Suprapubic skin (tissue), 4 donors: Measurements from ENCODE around the gene ANO3.

Source experiments
- CTCF ChIP-seq, 2 donors: fragments of 200-600 bp in 1 of 2; fragments of 450-650 bp in 1 of 2; sonication (generic) in 1 of 2; IDR thresholded peaks; one replicate each; pipeline ENCODE4 v1.5.1; 2016 to 2019; ENCODE audit warnings: antibody characterized with exemption in 2 of 2, mild to moderate bottlenecking in 1 of 2, moderate library complexity in 1 of 2
- EP300 ChIP-seq: sonication (generic); formaldehyde crosslinking; IDR thresholded peaks from one replicate; pipeline ENCODE4 v1.6.1; 2017; ENCODE audit warnings: antibody characterized with exemption
- POLR2A ChIP-seq, 2 donors: fragments of 450-650 bp; IDR thresholded peaks; one replicate each; pipeline ENCODE4 v1.6.1; 2017; ENCODE audit warnings: antibody characterized with exemption in 2 of 2, mild to moderate bottlenecking in 2 of 2, moderate library complexity in 2 of 2
- POLR2AphosphoS5 ChIP-seq, 3 donors: sonication (generic); formaldehyde crosslinking; IDR thresholded peaks; one replicate each; pipeline ENCODE4 v1.6.1; 2017; ENCODE audit warnings: antibody characterized with exemption in 3 of 3

GRCh38 chr11:26519469-26519868, 187.5 kb downstream of the ANO3 start:
- TF ChIP-seq POLR2A (IDR thresholded peaks at IDR 0.05), result no peak
- no peak for TF ChIP-seq CTCF (IDR thresholded peaks at IDR 0.05)
- TF ChIP-seq POLR2AphosphoS5 (IDR thresholded peaks at IDR 0.05), result no peak
- no peak for TF ChIP-seq EP300
